Left lobe of liver (tissue), 2 donors: ENCODE results near the gene HIF1A. TPM values are rescaled to one million over a fixed set of nuclear protein-coding genes. Genes with fewer than 3 reads are reported as not detected.
"Not testable (repeated sequence)": the region's sequence is repeated elsewhere in the genome, so short reads cannot be mapped to it uniquely, and the experiment has no call there.

Source experiments
- ATAC-seq: fragments of 200-7000 bp; cut with Tn5 transposase; one replicate; pipeline ENCODE4 v1.9.1; 2020; ENCODE audit warnings: mild to moderate bottlenecking, moderate library complexity
- DNase-seq: peaks from one replicate; pipeline ENCODE4 v3.0.0-alpha.2; 2020; ENCODE audit warnings: low spot score
- total RNA-seq: library from RNA; stranded (reverse); gene quantifications from one replicate; pipeline ENCODE4 v1.2.1, GENCODE V29; 2021
- donor health status: DM: no; HTN: no; CAD: no; lungs with moderate emphysema.
- donor health status: DM: no; HTN: yes; CAD: no.

Gene HIF1A
- total RNA-seq, 1 donor from 2014 or later, result 27.9 TPM

DNA sequence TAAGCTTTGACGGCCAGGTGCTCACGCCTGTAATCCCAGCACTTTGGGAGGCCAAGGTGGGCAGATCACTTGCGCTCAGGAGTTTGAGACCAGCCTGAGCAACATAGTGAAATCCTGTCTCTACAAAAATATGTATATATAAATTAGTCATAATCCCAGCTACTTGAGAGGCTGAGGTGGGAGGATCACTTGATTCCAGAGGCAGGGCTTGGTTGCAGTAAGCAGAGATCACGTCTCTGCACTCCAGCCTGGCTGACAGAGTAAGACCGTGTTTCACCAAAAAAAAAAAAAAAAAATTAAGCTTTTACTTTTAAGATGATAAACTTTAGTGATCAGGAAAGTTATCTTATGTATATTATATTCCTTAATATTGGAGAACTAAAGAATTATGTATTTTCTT lies 48.9 kb downstream of the HIF1A start:
- ATAC-seq (no peak), DNase-seq (no peak)

DNA sequence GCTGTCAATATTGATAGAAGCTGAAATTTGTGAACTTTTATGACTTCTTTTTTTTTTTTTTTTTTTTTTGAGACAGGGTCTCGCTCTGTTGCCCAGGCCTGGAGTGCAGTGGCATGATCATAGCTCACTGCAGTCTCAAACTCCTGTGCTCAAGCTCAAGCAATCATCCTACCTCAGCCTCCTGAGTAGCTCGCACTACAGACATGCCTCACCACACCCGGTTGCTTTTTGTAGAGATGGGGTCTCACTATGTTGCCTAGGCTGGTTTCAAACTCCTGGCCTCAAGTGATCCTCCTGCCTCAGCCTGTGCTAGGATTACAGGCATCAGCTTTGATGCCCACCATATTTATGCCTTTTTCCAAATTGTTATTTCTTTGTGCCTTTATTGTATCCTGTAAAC lies 51.0 kb downstream of the HIF1A start:
- not testable (repeated sequence) for ATAC-seq, DNase-seq

DNA sequence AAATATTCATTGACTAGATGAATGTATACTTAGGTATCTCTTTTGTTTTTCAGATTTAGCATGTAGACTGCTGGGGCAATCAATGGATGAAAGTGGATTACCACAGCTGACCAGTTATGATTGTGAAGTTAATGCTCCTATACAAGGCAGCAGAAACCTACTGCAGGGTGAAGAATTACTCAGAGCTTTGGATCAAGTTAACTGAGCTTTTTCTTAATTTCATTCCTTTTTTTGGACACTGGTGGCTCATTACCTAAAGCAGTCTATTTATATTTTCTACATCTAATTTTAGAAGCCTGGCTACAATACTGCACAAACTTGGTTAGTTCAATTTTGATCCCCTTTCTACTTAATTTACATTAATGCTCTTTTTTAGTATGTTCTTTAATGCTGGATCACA lies 51.6 kb downstream of the HIF1A start:
- ATAC-seq (no peak), DNase-seq (no peak)

DNA sequence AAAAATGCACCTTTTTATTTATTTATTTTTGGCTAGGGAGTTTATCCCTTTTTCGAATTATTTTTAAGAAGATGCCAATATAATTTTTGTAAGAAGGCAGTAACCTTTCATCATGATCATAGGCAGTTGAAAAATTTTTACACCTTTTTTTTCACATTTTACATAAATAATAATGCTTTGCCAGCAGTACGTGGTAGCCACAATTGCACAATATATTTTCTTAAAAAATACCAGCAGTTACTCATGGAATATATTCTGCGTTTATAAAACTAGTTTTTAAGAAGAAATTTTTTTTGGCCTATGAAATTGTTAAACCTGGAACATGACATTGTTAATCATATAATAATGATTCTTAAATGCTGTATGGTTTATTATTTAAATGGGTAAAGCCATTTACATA lies 52.0 kb downstream of the HIF1A start:
- ATAC-seq (no peak), DNase-seq (no peak)

DNA sequence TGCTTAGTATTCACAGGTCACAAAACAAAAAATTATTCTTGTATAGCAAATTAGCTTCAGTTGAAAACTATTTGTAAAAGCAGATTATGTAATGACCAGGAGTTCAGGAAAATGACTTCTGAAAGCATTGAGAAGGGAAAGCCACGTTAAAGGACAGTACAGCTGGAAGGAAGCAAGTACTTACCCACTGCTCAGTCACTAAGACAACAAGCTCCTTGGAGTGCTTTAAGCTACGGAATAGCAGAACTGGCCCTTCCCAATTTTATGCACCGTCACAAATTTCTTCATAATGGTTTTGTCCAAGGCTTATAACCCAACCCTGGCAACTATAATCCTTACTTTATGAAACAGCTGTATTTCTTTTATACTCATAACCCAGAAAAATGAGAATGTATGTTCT lies 54.0 kb downstream of the HIF1A start:
- peak; percentile 8 for ATAC-seq
- no peak for DNase-seq

DNA sequence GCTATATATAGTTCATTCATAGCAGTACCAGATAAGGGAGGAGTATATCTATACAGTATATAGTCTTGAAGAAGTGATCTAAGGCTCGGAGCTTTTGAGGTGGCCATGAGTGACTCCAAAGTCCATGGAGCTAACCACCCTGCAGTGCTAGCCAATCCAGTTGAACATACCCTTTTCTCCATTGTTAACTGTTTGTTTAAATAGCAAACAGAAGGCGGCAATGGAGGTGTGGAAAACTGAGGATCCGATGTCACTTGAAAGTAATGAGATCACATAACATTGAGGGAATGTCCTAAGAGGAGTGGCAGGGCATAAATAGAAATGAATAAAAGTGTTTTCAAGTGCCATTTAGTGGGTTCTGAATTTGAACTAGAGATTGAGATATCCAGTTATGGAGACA lies 54.6 kb downstream of the HIF1A start:
- DNase-seq (no peak), ATAC-seq (no peak)

DNA sequence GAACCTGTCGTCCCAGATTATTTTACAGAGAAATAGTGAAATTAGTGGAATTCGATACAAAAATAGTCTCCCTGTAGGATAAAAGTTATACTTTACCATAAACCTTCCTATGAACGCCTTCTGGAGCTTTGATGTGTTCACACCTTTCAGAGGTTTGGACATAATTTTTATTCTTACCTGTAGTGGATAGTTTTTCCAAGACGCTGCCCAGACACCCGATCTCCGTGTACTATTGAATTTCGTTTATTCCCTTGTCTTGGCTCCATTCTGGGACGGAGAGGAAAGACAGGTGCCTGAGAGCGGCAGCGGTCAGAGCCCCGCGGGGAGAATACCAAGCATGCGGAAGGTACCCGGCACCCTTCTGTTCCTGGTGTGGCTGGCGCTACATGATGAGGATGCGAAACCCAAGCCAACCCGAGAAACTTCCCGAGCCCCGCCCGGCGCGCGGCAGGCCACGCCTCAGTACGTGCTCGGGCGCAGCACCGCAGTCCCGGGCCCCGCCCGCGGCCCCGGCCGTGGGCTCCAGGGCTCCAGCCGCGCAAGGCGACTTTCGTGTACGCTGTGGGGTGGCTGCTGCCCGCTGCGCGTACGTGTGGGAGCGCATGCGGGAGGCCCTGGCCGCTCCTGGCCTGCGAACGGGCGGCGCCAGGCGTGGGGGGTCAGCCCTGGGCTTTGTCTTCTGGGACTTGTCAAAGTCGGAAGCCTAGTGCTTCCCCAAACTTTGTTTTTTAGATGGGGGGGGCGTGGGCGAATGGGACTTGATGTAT lies 55.6 kb downstream of the HIF1A start:
- peak; percentile 92 for ATAC-seq
- peak; percentile 76 for DNase-seq

DNA sequence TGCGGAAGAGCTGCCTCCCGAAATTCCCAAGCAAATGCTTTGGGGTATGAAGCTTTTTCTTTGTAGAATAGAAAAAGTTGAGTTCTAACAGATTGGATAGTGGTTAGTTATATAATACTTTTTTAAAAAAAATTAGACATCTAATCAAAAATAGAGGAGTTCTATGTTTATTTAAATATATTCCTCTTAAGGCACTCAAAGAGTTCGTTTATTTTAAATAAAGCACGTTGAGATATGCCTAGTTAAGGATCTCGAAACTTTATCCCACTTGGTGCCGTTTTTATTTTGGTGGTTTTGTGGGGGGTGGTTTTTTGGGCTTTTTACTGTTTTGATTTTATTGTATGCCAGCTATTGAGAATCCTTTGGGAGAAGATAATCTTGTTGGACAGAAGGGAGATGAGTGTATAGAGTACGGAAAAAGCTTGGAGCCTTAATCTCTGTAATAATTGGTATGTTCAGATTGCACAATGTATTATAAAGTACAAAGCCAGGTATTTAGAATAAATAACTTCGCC lies 56.2 kb downstream of the HIF1A start:
- ATAC-seq (no peak), DNase-seq (no peak)

DNA sequence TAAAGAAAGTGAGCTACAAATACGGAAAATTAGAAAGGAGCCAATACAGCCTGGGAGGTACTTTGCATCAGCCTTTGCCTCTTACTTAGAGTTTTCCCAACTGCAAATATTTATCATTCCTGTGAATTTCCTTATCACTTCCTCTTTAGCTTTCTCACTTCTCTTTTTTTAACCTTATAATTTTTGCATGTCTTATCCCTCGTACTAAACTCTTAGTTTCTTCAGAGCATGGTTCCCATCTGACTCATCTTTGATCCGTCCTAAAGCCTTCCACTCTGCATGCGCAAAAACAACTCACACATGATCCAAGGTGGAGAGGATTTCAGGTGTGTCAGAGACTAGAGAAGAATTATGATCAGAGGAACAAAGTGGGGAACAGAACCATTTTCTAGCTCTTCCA lies 57.3 kb downstream of the HIF1A start:
- DNase-seq (no peak), ATAC-seq (no peak)

DNA sequence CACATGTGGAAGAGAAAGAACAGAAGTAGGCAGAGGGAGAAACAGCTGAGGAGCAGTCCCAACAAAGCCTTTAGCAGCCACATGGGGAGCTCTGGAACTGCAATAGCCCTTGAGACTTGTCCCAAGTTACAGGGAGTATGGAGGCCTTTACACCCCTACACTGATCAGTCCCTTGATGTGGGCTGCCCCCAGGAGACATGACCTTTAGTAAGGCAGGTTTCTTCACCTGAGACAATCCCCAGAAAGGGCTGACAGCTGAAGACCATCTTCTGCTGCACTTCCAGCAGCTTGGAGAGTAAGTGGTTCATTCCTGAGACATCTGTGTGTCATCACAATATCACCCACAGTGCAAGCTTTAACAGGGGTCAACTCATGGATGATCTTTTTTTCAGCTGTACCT lies 58.3 kb downstream of the HIF1A start:
- DNase-seq (no peak), ATAC-seq (no peak)

DNA sequence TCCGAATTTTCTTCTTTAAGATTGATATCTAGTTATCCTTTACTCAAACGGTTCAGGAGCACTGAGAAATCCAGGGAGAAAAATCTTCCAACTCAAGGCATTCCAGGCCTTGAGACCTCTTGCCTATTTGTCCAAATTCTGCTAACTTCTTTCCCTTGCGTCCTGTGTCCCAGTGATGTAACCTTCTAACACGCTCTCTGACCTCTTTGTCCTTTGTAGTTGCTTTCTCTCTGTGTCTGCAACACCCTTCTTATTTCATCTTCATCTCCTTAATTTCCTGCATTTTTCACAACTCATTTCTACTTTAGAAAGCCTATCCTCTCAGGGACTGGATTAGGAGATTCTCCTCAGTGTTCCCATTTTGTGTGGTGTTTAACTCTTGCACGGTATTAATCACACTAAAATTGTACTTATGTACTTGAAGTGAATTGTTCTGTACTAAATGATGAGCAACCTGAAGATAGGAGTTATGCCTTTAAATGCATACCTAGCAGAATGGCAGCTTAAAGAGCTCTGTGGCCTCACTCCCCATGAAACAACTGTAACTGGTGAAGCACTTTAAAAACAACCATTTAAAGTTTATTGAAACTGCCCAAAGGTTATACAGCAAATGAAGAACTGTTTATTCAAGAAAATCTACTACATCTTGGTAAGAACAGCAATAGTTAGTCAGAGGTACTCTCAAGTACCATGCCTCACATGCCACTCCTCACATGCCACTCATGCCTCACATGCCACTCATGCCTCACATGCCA lies 59.5 kb downstream of the HIF1A start:
- DNase-seq, result no peak
- ATAC-seq, result no peak

DNA sequence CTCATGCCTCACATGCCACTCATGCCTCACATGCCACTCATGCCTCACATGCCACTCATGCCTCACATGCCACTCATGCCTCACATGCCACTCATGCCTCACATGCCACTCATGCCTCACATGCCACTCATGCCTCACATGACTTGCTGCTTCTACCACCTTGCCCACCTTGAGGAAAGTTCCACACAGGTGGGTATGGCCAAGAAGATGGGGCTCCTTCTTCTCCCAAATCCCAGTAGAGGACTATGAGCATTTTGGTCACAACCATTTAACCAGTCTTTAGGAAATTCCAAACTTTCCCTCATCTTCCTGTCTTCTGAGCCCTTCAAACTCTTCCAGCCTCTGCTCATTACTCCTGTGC lies 60.0 kb downstream of the HIF1A start:
- ATAC-seq, result not testable (repeated sequence)

DNA sequence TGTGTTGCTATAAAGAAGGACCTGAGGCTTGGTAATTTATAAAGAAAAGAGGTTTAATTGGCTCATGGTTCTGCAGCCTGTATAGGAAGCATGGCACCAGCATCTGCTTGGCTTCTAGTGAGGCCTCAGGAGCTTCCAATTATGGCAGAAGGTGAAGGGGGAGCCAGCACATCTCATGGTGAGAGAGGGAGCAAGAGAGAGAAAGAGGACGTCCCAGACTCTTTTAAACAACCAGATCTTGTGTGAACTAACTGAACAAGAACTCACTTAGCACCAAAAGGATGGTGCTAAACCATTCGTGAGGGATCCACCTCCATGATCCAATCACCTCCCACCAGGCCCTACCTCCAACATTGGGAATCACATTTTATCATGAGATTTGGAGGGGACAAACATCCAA lies 60.8 kb downstream of the HIF1A start:
- DNase-seq (no peak), ATAC-seq (no peak)

More for the DNA sequence above, 60.0 kb downstream of the HIF1A start:
- DNase-seq, result not testable (repeated sequence)

DNA sequence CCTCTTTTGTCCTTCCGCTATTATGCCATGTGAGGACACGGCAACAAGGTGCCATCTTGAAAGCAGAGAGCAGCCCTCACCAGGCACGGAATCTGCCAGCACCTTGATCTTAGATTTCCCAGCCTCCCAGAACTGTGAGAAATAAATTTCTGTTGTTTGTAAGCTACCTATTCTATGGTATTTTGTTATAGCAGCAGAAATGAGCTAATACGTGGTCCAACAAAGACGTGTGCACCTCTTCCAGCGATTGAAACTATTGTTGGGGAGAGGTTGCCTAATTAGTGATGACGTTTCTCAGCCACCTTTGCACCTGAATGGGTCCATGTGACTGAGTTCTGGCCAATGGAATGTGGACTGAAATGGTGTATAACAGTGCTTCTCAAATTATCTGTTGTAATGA lies 64.6 kb downstream of the HIF1A start:
- ATAC-seq, result no peak
- DNase-seq, result no peak

DNA sequence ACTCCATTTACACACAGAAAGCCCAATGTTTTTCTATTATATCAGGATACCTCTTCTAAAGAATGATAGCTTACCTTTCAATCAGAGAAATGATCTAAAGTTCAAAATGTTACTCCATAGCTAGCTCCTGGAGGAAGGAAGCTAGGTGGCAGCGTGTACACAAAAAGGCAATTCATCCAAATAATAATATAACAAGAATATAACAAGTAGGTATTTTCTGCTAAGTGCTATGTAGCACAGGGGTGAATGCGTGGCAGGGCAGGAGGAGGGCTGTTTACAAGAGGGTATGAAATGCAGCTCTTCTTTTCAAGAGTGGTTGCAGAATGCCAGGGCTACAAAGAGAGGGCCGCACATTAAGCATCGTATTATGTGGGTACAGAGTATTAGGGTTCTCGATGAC lies 66.2 kb downstream of the HIF1A start:
- ATAC-seq (peak; percentile 2), DNase-seq (no peak)

DNA sequence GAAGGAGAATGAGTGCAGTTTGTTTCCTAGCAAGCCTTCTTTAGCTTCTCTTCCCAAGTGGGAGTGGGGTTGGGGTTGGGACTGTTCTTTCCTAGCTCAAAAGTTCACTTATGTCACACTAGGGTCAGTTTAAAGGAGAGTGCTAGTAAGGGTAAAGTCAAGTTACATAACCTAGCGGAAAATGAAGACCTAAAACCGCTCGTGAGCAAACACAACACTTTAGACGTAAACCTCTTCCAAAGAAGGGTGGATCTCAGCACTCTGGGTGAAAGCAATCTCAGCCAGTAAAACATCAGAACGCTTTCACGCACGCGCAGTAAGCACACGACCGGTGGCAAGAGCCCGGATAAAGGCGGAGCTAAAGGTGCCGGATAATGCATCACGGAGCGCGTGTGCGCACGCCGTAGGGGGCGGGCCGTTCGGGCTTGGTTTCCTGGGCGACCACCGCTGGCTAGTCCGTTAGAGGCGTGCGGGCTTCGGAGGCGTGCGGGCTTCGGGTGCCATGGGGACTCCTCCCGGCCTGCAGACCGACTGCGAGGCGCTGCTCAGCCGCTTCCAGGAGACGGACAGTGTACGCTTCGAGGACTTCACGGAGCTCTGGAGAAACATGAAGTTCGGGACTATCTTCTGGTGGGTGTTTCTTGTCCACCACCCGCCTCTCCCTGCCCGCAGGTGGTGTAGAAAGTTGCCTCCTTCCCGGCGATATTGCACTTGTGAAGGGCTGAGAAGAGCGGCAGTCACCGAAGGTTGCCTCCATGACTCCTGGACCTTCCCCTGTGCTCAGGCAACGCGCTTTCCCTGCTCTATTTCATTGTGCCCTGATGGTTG lies 66.9 kb downstream of the HIF1A start, which contains the start of gene SNAPC1:
SNAPC1 (plus strand) TSS at position 462 of the 828 bp plus-strand sequence; CDS start at position 503, 41 bp downstream.
- DNase-seq, result peak; percentile 98
- ATAC-seq, result peak; percentile 98

DNA sequence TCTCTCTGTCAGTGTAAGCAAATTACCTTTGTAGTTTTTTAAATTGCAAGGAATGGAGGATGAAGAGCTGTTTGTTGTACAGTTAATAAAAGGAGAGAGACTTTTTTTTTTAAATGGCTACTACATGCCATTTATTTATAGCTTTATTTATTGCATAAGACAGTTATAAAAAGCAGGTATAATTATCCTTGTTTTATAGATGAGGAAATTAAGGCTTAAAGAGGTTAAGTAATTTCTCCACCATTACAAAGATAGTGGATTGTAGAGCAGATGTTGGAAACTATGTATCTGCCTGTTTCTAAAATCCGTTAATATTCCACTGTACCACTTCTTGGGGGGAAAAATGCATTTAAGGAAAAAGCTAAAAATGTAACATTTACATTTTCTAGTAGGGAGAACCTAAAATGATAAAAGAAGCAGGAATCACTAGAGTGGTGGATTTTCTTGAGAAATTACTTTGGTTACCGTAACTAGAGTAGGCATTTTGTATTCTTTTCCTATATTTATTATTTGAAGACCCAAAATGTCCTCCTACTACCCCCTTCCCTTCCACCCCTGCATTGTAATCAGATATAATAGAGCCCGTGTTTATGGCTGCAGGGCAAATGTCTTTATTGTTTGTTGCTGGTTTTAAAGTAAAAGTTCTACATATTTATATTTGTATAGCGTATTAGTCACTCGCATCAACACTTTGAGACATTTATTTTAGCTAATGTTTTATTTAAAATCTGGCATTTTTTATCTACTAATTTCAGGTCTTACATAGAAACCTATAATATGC lies 69.2 kb downstream of the HIF1A start:
- ATAC-seq (no peak), DNase-seq (no peak)

DNA sequence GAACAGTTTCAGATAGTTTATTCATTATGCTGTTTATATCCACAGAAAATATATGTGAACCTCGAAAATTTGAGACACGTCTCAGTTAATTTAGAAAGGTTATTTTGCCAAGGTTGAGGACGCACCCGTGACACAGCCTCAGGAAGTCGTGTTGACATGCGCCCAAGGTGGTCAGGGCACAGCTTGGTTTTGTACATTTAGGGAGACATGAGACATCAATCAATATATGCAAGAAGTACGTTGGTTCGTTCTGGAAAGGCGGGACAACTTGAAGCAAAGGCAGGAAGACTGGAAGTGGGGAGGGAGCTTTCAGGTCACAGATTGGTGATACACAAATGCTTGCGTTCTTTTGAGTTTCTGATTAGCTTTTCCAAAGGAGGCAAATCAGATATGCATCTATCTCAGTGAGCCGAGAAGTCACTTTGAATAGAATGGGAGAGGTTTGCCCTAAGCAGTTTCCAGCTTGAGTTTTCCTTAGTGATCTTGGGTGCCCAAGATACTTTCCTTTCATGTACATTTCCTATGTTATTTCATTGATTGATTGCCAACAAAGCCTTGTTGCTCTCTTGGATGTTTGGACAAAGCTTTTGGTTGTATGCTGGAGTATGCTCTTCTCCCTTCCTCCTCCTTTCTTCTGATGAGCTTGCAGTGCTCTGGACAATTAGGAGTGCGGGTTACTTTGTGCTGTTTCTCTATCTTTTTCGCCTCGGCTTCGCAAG lies 70.1 kb downstream of the HIF1A start:
- DNase-seq, result no peak
- ATAC-seq, result no peak

DNA sequence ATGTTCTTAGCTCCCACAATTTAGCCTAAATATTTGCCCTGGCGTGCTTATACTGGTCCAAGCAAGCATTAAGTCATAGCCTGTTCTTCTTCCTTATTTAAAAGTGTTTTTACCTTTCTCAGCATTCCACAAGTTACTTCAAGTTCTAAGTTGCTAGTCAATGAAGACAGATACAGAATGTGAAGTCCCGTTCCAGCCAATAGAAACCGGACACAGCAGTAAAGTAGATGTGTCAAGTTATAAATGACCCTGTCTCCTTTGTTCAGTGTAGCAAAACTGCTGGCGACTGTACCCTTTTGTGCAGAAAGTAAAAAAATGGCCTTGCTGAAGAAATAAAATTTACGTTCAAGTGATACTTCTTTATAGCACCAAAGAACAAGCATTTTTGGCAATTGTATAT lies 70.8 kb downstream of the HIF1A start:
- no peak for DNase-seq
- ATAC-seq, result no peak

DNA sequence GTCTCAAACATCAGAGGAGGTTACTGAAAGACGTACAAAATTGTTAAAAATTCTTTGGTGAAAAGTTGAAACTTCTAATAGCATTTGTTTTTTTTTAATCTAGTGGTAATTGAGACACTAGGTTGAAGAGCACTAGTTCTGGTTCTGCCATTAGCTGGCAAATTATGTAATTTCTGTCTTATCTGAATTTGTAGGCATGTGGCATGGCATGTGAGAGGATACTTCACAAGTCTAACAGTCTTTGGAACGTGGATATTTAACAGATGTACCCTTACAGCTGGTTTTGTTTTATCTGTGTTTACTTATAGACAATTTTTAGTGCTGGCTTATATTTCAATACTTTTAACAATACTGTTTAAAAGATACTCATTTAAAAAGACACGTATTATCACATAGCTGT lies 72.9 kb downstream of the HIF1A start:
- DNase-seq (no peak), ATAC-seq (no peak)
